Testis (tissue), 2 donors: ENCODE data around the gene SH2B3.

Source experiments
- CTCF ChIP-seq, 3 experiments: fragments of 450-650 bp in 2 of 3; fragments of 200-600 bp in 1 of 3; sonication (generic) in 1 of 3; IDR thresholded peaks; one replicate each; pipeline ENCODE4 v1.5.1; 2016 to 2019; ENCODE audit warnings: antibody characterized with exemption in 3 of 3, mild to moderate bottlenecking in 2 of 3, moderate library complexity in 1 of 3
- POLR2A ChIP-seq: fragments of 450-650 bp; IDR thresholded peaks from one replicate; pipeline ENCODE4 v1.6.1; 2017; ENCODE audit warnings: antibody characterized with exemption, mild to moderate bottlenecking, moderate library complexity

- TF ChIP-seq CTCF (IDR thresholded peaks at IDR 0.05) (no peak), POLR2A (no peak)
Observed at GRCh38 chr12:111366583-111366982, 39.1 kb upstream of the SH2B3 start.
